PC-9 (cell line): Measurements from ENCODE around the gene TAL1.

Source experiments
- EZH2 ChIP-seq: fragments of 200-600 bp; sonication (generic); IDR thresholded peaks from 2 replicates; pipeline ENCODE4 v1.8.0; 2017; ENCODE audit warnings: antibody characterized with exemption, low read depth
- TF ChIP-seq, protein P1 (sequence below): fragments of 200-600 bp; sonication (generic); conservative IDR thresholded peaks from 2 replicates; pipeline ENCODE4 v1.6.1; 2017; ENCODE audit warnings: mixed run types, antibody characterized with exemption, mild to moderate bottlenecking, moderate library complexity

DNA sequence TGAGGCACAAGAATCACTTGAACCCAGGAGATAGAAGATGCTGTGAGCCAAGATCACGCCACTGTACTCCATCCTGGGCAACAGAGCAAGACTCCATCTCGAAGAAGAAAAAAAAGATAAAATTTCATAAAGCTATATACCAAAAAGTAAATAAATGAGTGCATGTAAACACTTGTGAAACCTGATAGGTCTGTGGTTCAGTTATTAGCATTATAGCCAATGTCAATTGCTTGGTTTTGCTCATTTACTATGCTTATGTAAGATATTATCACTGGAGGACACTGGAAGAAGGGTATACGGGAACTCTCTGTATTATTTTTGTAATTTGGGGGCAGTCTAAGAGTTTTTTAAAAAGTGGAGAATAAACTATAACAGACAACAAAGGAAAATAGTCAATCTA lies 17.7 kb upstream of the TAL1 start:
- TF ChIP-seq, protein P1, sequence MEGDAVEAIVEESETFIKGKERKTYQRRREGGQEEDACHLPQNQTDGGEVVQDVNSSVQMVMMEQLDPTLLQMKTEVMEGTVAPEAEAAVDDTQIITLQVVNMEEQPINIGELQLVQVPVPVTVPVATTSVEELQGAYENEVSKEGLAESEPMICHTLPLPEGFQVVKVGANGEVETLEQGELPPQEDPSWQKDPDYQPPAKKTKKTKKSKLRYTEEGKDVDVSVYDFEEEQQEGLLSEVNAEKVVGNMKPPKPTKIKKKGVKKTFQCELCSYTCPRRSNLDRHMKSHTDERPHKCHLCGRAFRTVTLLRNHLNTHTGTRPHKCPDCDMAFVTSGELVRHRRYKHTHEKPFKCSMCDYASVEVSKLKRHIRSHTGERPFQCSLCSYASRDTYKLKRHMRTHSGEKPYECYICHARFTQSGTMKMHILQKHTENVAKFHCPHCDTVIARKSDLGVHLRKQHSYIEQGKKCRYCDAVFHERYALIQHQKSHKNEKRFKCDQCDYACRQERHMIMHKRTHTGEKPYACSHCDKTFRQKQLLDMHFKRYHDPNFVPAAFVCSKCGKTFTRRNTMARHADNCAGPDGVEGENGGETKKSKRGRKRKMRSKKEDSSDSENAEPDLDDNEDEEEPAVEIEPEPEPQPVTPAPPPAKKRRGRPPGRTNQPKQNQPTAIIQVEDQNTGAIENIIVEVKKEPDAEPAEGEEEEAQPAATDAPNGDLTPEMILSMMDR = no peak
- TF ChIP-seq EZH2 = no peak
